NCI-H2227 treated with DMSO at 0.1 percent for 48 hours (cell line): ENCODE data around the gene PEX11B.
"Not testable (repeated sequence)": the region's sequence is repeated elsewhere in the genome, so short reads cannot be mapped to it uniquely, and the experiment has no call there.

Source experiments
- DNase-seq: peaks from one replicate; lab custom pipeline; 2025; lab: John Stamatoyannopoulos, UW

Gene PEX11B

GRCh38 chr1:145952903-145953302 lies 34.4 kb upstream of the PEX11B start:
- DNase-seq: no peak

DNA sequence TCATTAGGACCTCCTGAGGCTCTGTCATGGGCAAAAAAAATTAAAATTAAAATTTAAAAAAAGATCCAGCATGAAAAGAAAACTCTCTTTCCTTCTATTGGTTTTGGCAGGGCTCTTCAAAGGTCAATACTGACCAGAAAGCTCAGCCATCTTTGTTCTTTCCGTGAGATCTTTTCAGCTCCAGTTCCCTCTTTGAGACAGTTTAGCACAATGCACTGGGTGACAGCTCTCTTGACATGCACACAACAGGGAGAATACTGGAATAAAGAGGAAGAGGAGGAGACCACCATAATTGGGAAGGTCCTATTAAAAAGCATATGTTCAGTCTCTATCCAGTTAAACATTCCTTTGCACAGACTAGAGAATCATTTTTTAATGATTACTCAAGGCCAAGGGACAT lies 33.0 kb upstream of the PEX11B start:
- no peak for DNase-seq

GRCh38 chr1:145949219-145949618 lies 30.7 kb upstream of the PEX11B start:
- no peak for DNase-seq

DNA sequence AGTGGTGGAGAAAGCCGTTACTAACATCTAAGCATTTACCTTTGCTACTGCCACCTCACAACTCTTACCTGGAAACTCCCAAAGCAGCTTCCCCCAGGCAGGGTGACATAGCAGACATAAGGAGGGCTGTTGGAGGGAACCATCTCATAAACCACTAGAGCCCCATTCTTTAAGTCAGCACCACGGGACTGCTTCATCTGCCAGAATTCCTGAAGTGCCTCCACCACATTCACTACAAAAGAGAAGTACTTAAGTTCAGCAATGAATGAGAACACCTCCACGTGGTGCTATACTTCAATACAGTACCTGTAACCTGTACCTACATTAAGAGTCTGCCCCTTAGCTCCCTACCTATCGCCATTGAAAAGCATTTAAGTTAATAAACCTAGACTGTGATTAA lies 29.0 kb upstream of the PEX11B start:
- DNase-seq: no peak

DNA sequence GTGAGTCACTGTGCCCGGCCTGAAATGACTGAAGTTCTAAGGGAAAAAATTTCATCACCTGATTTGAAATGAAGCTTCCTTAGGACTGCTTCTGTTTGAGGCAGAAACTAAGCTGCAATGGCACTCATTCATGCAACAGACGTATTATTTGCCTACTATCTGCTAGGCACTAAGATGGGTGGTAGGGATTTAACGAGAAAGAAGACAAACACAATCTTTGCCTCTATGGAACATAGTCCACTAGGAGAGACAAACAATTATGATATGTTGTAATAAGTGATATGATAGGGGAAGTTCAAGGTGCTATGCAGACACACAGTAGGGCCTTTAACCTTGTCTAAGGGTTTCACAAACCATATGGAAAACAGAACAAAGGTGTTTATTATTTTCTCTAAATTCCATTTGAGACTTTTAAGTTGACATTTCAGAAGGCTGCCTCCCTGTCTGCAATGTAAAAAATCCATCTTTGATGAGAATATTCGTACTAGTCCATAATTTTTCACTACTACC lies 28.0 kb upstream of the PEX11B start:
- no peak for DNase-seq

DNA sequence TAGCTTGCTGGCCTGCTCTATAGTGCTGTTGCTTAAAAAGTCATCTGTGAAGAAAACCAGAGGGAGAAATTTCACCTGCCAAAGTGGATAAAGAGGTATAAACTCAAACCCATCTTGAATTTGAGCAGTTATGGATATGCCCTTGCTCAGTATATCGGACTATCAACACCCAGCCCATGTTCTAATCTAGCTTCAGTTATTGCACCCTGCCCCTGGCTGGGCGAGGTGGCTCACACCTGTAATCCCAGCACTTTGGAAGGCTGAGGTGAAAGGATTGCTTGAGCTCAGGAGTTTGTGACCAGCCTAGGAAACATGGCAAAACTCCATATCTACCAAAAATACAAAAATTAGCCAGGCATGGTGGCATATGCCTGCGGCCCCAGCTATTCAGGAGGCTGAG lies 26.0 kb upstream of the PEX11B start:
- no peak for DNase-seq

- no peak for DNase-seq
Measured at GRCh38 chr1:145942871-145943270, 24.4 kb upstream of the PEX11B start.

DNA sequence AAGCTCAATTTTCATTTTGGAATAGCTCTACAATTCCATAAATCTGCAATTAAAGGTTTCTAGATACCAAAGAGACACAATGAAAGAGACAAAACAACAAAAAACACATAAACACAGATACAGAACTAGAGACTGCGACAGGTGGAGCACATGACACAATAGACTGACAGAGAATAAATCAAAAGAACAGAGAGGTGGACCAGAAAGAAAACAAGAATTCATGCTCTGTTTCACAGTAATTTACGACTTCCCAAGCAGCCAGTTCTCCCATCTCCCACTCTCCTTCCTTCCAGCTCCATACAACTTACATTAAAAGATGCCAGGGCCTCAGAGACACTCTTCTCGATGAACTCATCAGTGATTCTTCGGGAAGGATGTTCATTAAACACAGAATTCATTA lies 23.9 kb upstream of the PEX11B start:
- no peak for DNase-seq

- no peak for DNase-seq
Measured at GRCh38 chr1:145937436-145937835, 18.9 kb upstream of the PEX11B start.

- no peak for DNase-seq
Measured at GRCh38 chr1:145936247-145936646, 17.7 kb upstream of the PEX11B start.

GRCh38 chr1:145935708-145936107 lies 17.2 kb upstream of the PEX11B start:
- no peak for DNase-seq

- not testable (repeated sequence) for DNase-seq
Measured at GRCh38 chr1:145932522-145933009, 14.0 kb upstream of the PEX11B start.

- DNase-seq: no peak
Measured at GRCh38 chr1:145927916-145928643, 9.6 kb upstream of the PEX11B start.

- peak; percentile 99 for DNase-seq
Measured at GRCh38 chr1:145927063-145927886, 8.8 kb upstream of the PEX11B start, which contains the start of gene RBM8A. TSS of gene RBM8A (minus strand) at chr1:145927484. CDS start at chr1:145927426, 58 bp downstream.

GRCh38 chr1:145926686-145927062 lies 8.2 kb upstream of the PEX11B start:
- no peak for DNase-seq

DNA sequence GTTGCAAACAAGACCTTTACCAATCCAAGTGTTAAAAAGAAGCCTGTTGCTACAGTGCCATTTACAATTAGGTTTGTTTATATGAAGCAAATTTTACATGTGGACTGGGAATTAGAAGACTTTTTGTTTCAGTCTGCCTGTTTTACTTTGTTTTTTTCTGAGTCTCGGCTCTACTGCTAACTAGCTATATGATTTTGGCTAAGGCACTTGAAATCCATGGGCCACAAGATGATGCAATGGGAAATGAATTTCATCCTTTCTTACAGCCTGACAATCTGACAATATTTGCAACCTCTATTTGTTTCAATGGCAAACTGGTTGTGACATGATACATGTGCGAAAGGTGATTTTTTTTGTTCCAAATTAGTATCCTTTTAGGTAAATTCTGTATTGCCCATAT lies 3.7 kb upstream of the PEX11B start:
- no peak for DNase-seq

DNA sequence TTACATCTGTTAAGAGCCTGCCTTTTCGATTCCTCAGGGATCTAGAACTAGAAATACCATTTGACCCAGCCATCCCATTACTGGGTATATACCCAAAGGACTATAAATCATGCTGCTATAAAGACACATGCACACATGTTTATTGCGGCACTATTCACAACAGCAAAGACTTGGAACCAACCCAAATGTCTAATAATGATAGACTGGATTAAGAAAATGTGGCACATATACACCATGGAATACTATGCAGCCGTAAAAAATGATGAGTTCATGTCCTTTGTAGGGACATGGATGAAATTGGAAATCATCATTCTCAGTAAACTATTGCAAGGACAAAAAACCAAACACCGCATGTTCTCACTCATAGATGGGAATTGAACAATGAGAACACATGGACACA lies 1.8 kb upstream of the PEX11B start:
- not testable (repeated sequence) for DNase-seq

GRCh38 chr1:145918992-145919939 lies 749 bp upstream of the PEX11B start:
- peak; percentile 9 for DNase-seq

DNA sequence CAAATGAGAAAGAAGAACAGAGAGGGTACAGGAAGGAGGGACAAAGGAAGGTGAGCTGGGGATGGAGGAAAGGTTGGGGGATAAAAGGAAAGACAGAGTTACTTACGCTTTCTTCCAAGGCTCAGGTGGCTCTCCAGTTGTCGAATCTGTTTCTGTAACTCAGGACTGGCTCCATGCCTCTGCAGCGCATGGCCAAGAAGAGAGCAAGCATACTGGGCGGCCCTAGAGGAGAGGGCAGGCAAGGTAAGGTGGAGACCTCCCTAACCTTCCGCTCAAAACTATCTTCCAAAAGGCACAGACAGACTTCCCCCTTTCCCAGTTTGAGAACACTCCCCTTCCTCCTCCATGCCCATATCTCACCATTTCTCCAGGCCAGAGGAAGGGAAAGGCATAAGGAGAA lies 922 bp downstream of the PEX11B start:
- DNase-seq: no peak

GRCh38 chr1:145916745-145917144 lies 1.8 kb downstream of the PEX11B start:
- DNase-seq: no peak

DNA sequence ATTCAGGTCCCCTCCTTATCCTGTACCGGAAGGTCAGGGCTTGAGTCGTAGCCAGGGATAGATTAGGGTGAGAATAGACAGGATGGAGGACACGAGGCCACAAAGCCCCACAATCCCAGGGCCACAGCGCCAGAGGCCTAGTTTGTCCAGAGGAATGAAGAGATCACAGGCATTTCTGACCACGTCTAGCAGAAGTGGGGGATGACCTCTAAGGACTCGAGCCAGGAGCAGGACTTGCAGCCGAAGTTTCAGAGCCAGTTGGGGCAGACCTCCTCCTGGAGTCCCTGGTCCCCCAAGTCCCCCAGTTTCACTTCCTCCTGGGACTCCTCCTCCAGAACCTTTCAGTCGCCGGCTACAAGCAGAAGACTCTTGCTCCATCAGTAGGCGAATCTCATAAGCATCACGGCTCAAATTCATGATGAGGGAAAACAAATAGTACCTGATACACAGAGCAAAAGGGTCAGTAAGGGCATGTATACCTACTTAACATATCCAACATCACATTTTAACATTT lies 6.3 kb downstream of the PEX11B start:
- no peak for DNase-seq

- no peak for DNase-seq
Measured at GRCh38 chr1:145908653-145909052, 9.9 kb downstream of the PEX11B start.
